GM21526 (cell line): ENCODE results near the gene RAPGEF4.
"Not testable (repeated sequence)": the region's sequence is repeated elsewhere in the genome, so short reads cannot be mapped to it uniquely, and the experiment has no call there.

Experiments used
- ATAC-seq: cut with Tn5 transposase; IDR thresholded peaks from one replicate; pipeline ENCODE4 v1.9.1; 2021; ENCODE audit warnings: moderate library complexity; ENCODE audit not compliant: unreplicated experiment, low FRiP score

Gene RAPGEF4

DNA sequence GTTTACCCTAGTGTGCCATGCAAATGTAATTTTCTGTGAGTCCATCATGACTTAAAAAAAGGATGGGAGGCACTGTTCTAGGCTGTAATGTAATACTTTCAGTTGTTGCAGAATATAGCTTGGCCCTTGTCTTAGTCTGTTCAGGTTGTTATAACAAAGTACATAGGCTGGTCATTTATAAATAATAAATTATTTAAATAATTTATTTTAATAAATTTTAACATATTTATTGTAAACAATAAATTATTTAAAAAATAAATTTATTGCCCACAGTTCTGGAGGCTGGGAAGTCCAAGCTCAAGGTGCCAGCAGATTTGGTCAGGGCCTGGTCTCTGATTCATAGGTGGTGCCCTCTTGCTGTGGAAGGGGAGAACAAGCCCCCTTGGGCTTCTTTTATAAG lies 35.2 kb downstream of the RAPGEF4 start:
- ATAC-seq, result no peak

- ATAC-seq, result no peak
These were observed 37.0 kb downstream of the RAPGEF4 start for GRCh38 chr2:172772633-172773032.

DNA sequence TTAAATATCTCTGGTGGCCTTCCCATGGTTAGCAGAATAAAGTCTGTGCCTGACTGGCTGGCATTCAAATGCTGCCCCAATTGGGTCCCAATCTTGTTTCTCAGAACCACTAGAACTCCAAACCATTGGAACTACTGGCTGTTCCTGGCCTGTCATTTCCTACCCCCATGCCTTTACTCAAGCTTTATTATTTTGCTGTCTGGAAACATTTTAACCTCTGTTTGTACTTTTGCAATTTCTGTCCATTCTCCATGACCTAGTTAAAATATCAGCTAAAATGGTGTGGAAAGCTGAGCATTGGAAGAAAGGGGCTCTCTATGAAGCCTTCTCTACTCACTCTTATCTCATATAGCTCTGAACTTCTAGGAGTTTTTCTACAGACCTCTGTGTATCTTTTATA lies 38.7 kb downstream of the RAPGEF4 start:
- no peak for ATAC-seq

DNA sequence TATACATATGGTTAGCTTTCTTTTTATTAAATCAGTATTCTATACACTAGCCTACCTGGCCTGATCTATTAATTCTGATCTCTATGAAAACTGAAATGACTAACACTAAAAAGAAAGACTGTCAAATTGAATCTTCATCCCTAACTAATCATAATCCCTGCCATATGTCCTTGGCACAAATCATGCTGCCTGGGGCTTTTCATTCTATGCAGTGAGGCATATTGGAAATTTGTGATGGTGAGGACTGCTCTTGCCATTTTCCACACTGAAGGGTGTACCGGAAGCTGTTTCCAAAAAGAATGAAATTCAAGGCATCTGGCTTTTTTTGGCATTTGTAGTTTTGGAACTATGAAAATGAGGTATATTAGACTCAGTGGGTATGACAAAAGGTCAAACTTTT lies 39.7 kb downstream of the RAPGEF4 start:
- no peak for ATAC-seq

DNA sequence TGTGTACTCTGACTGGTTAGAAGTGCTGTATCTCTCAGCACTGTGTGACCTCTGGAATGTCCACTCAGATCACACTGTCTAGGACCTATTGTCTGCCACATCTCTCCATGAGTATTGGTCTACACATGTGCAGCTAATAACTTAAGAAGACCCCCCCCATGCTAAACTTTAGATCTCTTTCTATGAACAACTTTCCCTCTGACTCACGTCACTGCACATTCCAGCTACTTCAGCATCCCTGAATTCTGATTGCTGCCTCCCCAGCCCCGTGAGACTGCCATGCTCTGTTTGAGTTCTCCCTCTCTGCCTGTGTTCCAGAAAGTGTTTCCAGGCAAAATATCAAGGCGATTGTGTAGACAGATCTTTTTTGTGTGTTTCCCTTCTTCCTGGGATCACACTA lies 41.8 kb downstream of the RAPGEF4 start:
- no peak for ATAC-seq

- ATAC-seq, result no peak
These were observed 47.0 kb downstream of the RAPGEF4 start for GRCh38 chr2:172782506-172783164.

- ATAC-seq, result no peak
These were observed 47.7 kb downstream of the RAPGEF4 start for GRCh38 chr2:172783165-172783898.

GRCh38 chr2:172788871-172789270 lies 53.2 kb downstream of the RAPGEF4 start:
- ATAC-seq, result no peak

- no peak for ATAC-seq
These were observed 54.8 kb downstream of the RAPGEF4 start for GRCh38 chr2:172790404-172790803.

DNA sequence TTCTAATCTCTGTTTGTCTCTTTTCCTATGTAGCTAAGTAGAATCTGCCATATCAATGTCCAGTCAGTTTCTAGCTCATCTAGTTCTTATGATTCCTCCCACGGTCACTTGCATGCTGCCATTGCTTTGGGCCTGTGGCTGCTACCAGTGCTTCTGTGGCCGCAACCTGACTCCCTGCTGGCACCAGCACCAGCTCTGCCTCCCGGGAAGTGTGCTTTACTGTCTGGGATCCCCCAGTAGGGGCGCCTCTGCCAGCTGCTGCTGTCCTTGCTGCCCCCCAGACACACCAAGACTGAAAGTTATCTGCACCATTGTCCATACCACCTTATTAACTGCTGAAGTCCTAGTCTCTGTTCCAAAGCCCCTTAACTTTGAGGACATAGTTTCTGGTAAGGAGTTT lies 56.3 kb downstream of the RAPGEF4 start:
- no peak for ATAC-seq

GRCh38 chr2:172792711-172793110 lies 57.1 kb downstream of the RAPGEF4 start:
- ATAC-seq, result no peak

GRCh38 chr2:172803308-172803707 lies 67.7 kb downstream of the RAPGEF4 start:
- not testable (repeated sequence) for ATAC-seq

DNA sequence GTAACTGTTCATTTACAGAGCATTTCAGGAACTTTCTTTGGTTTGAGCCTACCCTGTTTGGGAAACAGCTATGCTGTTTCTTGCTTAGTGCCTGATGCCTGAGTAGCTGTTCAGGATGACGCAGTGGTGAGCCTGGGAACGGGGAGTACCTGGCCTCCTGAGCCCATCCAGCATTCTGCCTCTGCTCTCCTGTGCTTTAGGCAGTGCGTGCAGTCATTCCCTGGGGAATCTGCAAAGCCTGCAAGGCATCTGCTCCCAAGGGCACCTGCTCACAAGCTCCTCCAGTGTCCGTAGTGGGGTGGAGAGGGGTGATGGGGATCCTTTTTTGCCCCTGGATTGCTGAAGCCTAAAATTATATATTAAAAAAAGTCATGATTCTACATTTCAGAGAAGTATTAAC lies 68.8 kb downstream of the RAPGEF4 start:
- ATAC-seq, result no peak

DNA sequence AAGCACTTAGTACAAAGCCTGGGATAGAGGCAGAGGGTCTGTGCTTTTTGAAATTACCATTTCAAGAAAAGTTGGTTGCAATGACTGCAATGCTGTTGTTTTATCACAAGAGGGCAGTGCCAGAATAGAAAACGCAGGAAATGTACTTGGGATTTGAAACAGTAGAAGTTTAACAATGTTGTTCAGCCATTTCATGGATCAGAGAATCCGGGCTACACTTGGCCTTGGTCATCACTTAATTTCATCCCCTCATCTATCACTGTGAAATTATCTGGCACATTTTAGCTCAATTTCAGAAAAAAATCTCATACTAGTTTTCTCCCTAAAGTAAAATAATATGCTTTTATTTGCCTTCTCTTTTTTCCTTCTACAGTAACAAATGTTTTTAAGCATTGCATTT lies 70.8 kb downstream of the RAPGEF4 start:
- no peak for ATAC-seq

DNA sequence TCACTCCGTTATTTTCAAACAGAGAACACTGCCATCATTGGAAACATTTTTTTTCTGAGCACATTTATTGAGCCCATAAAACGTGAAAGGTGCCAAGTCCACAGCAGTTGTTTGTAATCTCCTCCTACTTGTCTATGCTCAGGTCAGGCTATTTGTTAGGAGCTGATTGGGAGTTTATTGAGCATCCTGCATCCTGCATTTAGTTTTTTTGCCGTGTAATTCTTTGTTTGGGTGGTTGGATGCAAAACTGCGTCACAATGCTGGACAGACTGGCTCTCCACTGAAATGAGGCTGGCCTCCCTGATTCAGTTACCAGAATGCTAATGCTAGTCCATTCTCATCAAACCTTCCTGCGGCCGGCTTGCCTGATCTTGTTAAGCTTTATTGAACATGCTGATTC lies 71.4 kb downstream of the RAPGEF4 start:
- no peak for ATAC-seq

GRCh38 chr2:172808156-172808555 lies 72.5 kb downstream of the RAPGEF4 start:
- no peak for ATAC-seq

GRCh38 chr2:172811027-172811426 lies 75.4 kb downstream of the RAPGEF4 start:
- no peak for ATAC-seq

- ATAC-seq, result no peak
These were observed 76.6 kb downstream of the RAPGEF4 start for GRCh38 chr2:172812158-172812744.

DNA sequence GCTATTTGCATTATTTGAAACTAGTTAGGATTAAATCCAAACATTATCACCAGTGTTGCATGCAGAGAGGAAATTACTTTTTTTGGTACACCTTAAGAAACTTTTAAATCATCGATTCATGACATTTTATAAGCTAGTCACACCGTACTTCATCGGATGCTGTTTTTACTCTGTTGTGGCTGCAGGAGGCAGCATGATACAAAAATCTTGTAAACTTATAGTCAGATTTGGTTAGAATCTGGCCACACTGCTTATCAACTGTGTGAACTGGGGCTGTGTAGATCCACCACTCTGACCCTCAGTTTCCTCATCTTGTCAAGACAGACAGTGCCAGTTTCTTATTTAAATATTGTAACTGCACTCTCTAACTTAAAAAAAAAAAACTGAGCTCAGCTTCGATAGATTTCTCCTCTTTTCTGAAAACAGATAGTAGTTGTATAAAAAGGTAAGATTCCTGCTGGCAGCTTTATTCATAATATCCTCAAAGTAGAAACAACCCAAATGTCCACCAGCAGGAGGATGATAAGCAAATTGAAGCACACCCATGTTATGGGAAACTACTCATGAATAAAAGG lies 77.8 kb downstream of the RAPGEF4 start:
- ATAC-seq, result no peak

- no peak for ATAC-seq
These were observed 81.8 kb downstream of the RAPGEF4 start for GRCh38 chr2:172817411-172817810.

DNA sequence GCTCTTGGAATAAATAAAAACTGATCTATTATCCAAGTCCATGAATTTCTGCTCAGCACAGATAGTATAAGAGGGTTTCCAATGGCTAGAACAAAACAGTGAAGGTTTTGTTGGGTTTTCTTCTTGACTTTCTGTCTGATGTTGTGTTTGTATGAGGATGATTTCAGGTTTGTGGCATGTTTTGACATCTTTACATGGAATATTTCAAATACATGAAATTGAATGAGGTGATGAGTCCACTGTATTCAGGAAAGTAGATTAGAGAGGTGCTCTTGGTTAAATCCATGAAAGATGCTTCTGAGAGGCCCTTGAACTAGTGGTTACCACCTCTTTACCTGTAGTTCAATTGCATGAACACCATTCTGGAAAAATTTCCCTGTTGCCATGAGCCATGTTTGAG lies 84.3 kb downstream of the RAPGEF4 start:
- ATAC-seq, result no peak
